H1 (cell line): ENCODE measurements around the gene HMCN2. TPM values are rescaled to one million over a fixed set of nuclear protein-coding genes. Genes with fewer than 3 reads are reported as not detected.

Experiments used
- CTCF ChIA-PET: fragments of 300-600 bp; sonication (Branson Sonifier 250); formaldehyde crosslinking; loops from one replicate; lab custom pipeline; 2021; ENCODE audit not compliant: partially characterized antibody; lab: Charles Lee
- POLR2A ChIA-PET: fragments of 300-600 bp; sonication (Branson Sonifier 250); formaldehyde crosslinking; loops from one replicate; lab custom pipeline; 2021; ENCODE audit warnings: inconsistent platforms; ENCODE audit not compliant: partially characterized antibody; lab: Charles Lee
- DNase-seq, 2 experiments: peaks; one replicate each; pipeline versions ENCODE4 v3.0.0 to v3.0.0-alpha.2; 2010 to 2022; ENCODE audit warnings: low spot score in 2 of 2, low read depth in 1 of 2, mixed read lengths in 1 of 2
- FAIRE-seq: peaks from 2 replicates; lab custom pipeline; 2011; peaks lifted over from hg19 to GRCh38; lab: Jason Lieb, UNC
- H2AFZ ChIP-seq: 2 replicates; pipeline ENCODE4 v1.8.1; 2012; ENCODE audit warnings: low read length, inconsistent platforms
- H2AK5ac ChIP-seq: 2 replicates; pipeline ENCODE4 v1.6.1; 2013; ENCODE audit warnings: low read depth, low read length
- H2BK120ac ChIP-seq: replicated peaks from 2 replicates; pipeline ENCODE3; 2013; ENCODE audit warnings: low read depth, low read length, inconsistent platforms
- H2BK12ac ChIP-seq: 2 replicates; pipeline ENCODE4 v1.6.1; 2013; ENCODE audit warnings: low read depth, low read length
- H2BK15ac ChIP-seq: 2 replicates; pipeline ENCODE4 v1.6.1; 2013; ENCODE audit warnings: low read length
- H2BK20ac ChIP-seq: 2 replicates; pipeline ENCODE4 v1.6.1; 2013; ENCODE audit warnings: low read length
- H2BK5ac ChIP-seq: 2 replicates; pipeline ENCODE4 v1.6.1; 2013; ENCODE audit warnings: low read depth, low read length
- H3K14ac ChIP-seq: 2 replicates; pipeline ENCODE4 v1.6.1; 2013; ENCODE audit warnings: inconsistent platforms; ENCODE audit not compliant: insufficient read length
- H3K18ac ChIP-seq: 2 replicates; pipeline ENCODE4 v1.6.1; 2013; ENCODE audit warnings: low read length; ENCODE audit errors: extremely low read depth
- H3K23ac ChIP-seq: 2 replicates; pipeline ENCODE4 v1.6.1; 2013; ENCODE audit warnings: inconsistent platforms; ENCODE audit not compliant: insufficient read length
- H3K23me2 ChIP-seq: 2 replicates; pipeline ENCODE4 v1.6.1; 2013; ENCODE audit warnings: low read depth, low read length
- H3K27ac ChIP-seq: 2 replicates; pipeline ENCODE4 v1.6.1; 2011; ENCODE audit warnings: low read depth, low read length, inconsistent platforms
- H3K27me3 ChIP-seq, 4 experiments: replicated peaks in 1 of 4; 1 replicate in 1 of 4; 2 replicates in 3 of 4; pipeline versions ENCODE4 v1.6.1 to v1.8.1; 2011 to 2013; ENCODE audit warnings: low read length in 3 of 4, mild to moderate bottlenecking in 3 of 4, inconsistent platforms in 2 of 4, mixed read lengths in 2 of 4, moderate library complexity in 1 of 4; ENCODE audit not compliant: control insufficient read depth in 3 of 4, insufficient read depth in 3 of 4; ENCODE audit errors: extremely low read depth in 1 of 4
- H3K36me3 ChIP-seq, 4 experiments: 2 replicates each; pipeline versions ENCODE4 v1.6.1 to v1.8.1; 2011 to 2013; ENCODE audit warnings: mild to moderate bottlenecking in 4 of 4, low read length in 3 of 4, moderate library complexity in 2 of 4, control low read depth in 1 of 4, inconsistent platforms in 1 of 4; ENCODE audit not compliant: insufficient read depth in 4 of 4, control insufficient read depth in 2 of 4
- H3K4ac ChIP-seq: replicated peaks from 2 replicates; pipeline ENCODE3; 2013; ENCODE audit warnings: low read length, low read depth, mixed read lengths, inconsistent platforms; ENCODE audit not compliant: insufficient read length
- H3K4me1 ChIP-seq, 4 experiments: replicated peaks in 1 of 4; 1 replicate in 1 of 4; 2 replicates in 3 of 4; pipeline versions ENCODE4 v1.6.1 to v1.8.1; 2011 to 2013; ENCODE audit warnings: low read length in 3 of 4, inconsistent platforms in 2 of 4, mixed read lengths in 1 of 4; ENCODE audit not compliant: insufficient read depth in 4 of 4, control insufficient read depth in 3 of 4
- H3K4me2 ChIP-seq, 2 experiments: 2 replicates each; pipeline versions ENCODE4 v1.6.1 to v1.8.1; 2011 to 2013; ENCODE audit warnings: low read depth in 2 of 2, low read length in 2 of 2, control low read depth in 1 of 2, inconsistent platforms in 1 of 2, mild to moderate bottlenecking in 1 of 2; ENCODE audit not compliant: insufficient read depth in 1 of 2
- H3K4me3 ChIP-seq, 4 experiments: fragments of 200-600, 300-600 bp in 1 of 4; sonication (generic), shearing (Covaris generic), sonication (Bioruptor Twin) in 1 of 4; 2 replicates each; pipeline versions ENCODE4 v1.5.1 to v1.8.1; 2011 to 2016; ENCODE audit warnings: low read length in 4 of 4, low read depth in 3 of 4, control low read depth in 2 of 4, inconsistent platforms in 2 of 4, mild to moderate bottlenecking in 2 of 4, mixed read lengths in 1 of 4, moderate library complexity in 1 of 4; ENCODE audit not compliant: insufficient read depth in 2 of 4; ENCODE audit errors: extremely low read depth in 1 of 4
- H3K56ac ChIP-seq: replicated peaks from 2 replicates; pipeline ENCODE3; 2013; ENCODE audit warnings: low read depth, mild to moderate bottlenecking, mixed read lengths, low read length, inconsistent platforms; ENCODE audit not compliant: insufficient read length
- H3K79me1 ChIP-seq: 2 replicates; pipeline ENCODE4 v1.6.1; 2013; ENCODE audit warnings: low read depth, low read length, control low read depth
- H3K79me2 ChIP-seq, 2 experiments: 2 replicates each; pipeline versions ENCODE4 v1.6.1 to v1.8.1; 2012 to 2013; ENCODE audit warnings: low read length in 2 of 2, mild to moderate bottlenecking in 2 of 2, inconsistent platforms in 1 of 2; ENCODE audit not compliant: insufficient read depth in 2 of 2, control insufficient read depth in 1 of 2
- H3K9ac ChIP-seq, 4 experiments: replicated peaks in 1 of 4; 1 replicate in 1 of 4; 2 replicates in 3 of 4; pipeline versions ENCODE4 v1.6.1 to v1.8.1; 2011 to 2013; ENCODE audit warnings: low read depth in 3 of 4, low read length in 3 of 4, control low read depth in 2 of 4, mild to moderate bottlenecking in 2 of 4, moderate library complexity in 2 of 4, inconsistent platforms in 1 of 4; ENCODE audit errors: extremely low read depth in 1 of 4
- H3K9me3 ChIP-seq, 2 experiments: 2 replicates each; pipeline versions ENCODE4 v1.6.1 to v1.8.1; 2012 to 2013; ENCODE audit warnings: mild to moderate bottlenecking in 2 of 2, moderate library complexity in 2 of 2, control low read depth in 1 of 2, inconsistent platforms in 1 of 2, low read depth in 1 of 2, low read length in 1 of 2, mixed read lengths in 1 of 2; ENCODE audit not compliant: insufficient read depth in 2 of 2
- H4K20me1 ChIP-seq, 2 experiments: replicated peaks in 1 of 2; 2 replicates each; pipeline versions ENCODE3 to v1.8.1; 2011 to 2013; ENCODE audit warnings: inconsistent platforms in 2 of 2, low read length in 2 of 2, mild to moderate bottlenecking in 1 of 2; ENCODE audit not compliant: insufficient read depth in 2 of 2, control insufficient read depth in 1 of 2
- H4K5ac ChIP-seq: 2 replicates; pipeline ENCODE4 v1.6.1; 2013; ENCODE audit warnings: low read length, low read depth, mixed read lengths, inconsistent platforms; ENCODE audit not compliant: insufficient read length
- H4K8ac ChIP-seq: 2 replicates; pipeline ENCODE4 v1.8.0; 2013; ENCODE audit warnings: mild to moderate bottlenecking, moderate library complexity, low read length, inconsistent platforms; ENCODE audit not compliant: insufficient read depth; ENCODE audit errors: extremely low read depth
- H4K91ac ChIP-seq: replicated peaks from 2 replicates; pipeline ENCODE3; 2013; ENCODE audit warnings: low read length, mixed read lengths, inconsistent platforms; ENCODE audit not compliant: insufficient read length
- BCL11A ChIP-seq, 2 experiments: IDR thresholded peaks; one replicate each; pipeline ENCODE4 v1.6.1; 2011; ENCODE audit warnings: low read depth in 2 of 2, low read length in 2 of 2, mild to moderate bottlenecking in 2 of 2
- CBX5 ChIP-seq: fragments of 300-800, 300-1000 bp; sonication (generic); IDR thresholded peaks from 2 replicates; pipeline ENCODE4 v1.7.1; 2016; ENCODE audit warnings: antibody characterized with exemption, low read length, low read depth
- EGR1 ChIP-seq: IDR thresholded peaks from 2 replicates; pipeline ENCODE4 v1.6.1; 2011; ENCODE audit warnings: low read depth, low read length, borderline replicate concordance
- HDAC6 ChIP-seq: IDR thresholded peaks from one replicate; pipeline ENCODE4 v1.7.1; 2012; ENCODE audit warnings: low read depth, mild to moderate bottlenecking, inconsistent platforms, low read length, moderate library complexity
- KDM4A ChIP-seq: IDR thresholded peaks from one replicate; pipeline ENCODE4 v1.7.1; 2012; ENCODE audit warnings: low read depth, mild to moderate bottlenecking, moderate library complexity, low read length, inconsistent platforms; ENCODE audit not compliant: severe bottlenecking
- PHF8 ChIP-seq: fragments of 200-600 bp; sonication (generic); conservative IDR thresholded peaks from 2 replicates; pipeline ENCODE4 v1.7.1; 2012; ENCODE audit warnings: low read depth, mild to moderate bottlenecking, inconsistent platforms, low read length, moderate library complexity
- POLR2A ChIP-seq, 2 experiments: IDR thresholded peaks; 1 replicate in 1 of 2; 2 replicates in 1 of 2; pipeline ENCODE4 v1.6.1; 2011; ENCODE audit warnings: low read depth in 2 of 2, low read length in 2 of 2, mild to moderate bottlenecking in 2 of 2; ENCODE audit errors: control extremely low read depth in 1 of 2
- RXRA ChIP-seq: IDR thresholded peaks from 2 replicates; pipeline ENCODE4 v1.6.1; 2011; ENCODE audit warnings: low read depth, mild to moderate bottlenecking, low read length, moderate library complexity; ENCODE audit not compliant: insufficient read depth
- SP1 ChIP-seq: IDR thresholded peaks from 2 replicates; pipeline ENCODE4 v1.6.1; 2011; ENCODE audit warnings: low read depth, low read length
- TEAD4 ChIP-seq: IDR thresholded peaks from 2 replicates; pipeline ENCODE4 v1.6.1; 2012; ENCODE audit warnings: low read depth, low read length, inconsistent platforms, mixed read lengths
- USF2 ChIP-seq: IDR thresholded peaks from 2 replicates; pipeline ENCODE4 v1.6.1; 2011; ENCODE audit warnings: low read length, improper control_type of control experiment
- WGBS, 2 experiments: shearing (Covaris generic) in 1 of 2; methylation state at CpG; one replicate each; pipeline versions ENCODE4 v1.1.6 to v1.1.7; 2013 to 2015; ENCODE audit warnings: low lambda C conversion rate in 2 of 2, mixed read lengths in 2 of 2, inconsistent platforms in 1 of 2, low coverage in 1 of 2, missing lambda C conversion rate in 1 of 2; ENCODE audit not compliant: insufficient replicate concordance in 2 of 2, insufficient coverage in 1 of 2, insufficient read length in 1 of 2; ENCODE audit errors: extremely low coverage in 1 of 2, missing lambda C conversion rate in 1 of 2; 5-methylcytosine and 5-hydroxymethylcytosine counted together
- polyA plus RNA-seq, 7 experiments: library from polyadenylated mRNA; depleted of rRNA in 3 of 7; stranded (reverse) in 5 of 7; unstranded in 2 of 7; fragments of >200 nt in 5 of 7; fragments of 200-250 nt in 2 of 7; gene quantifications; 1 replicate in 5 of 7; 2 replicates in 1 of 7; 4 replicates in 1 of 7; pipeline versions ENCODE4 v1.2.1 to v1.2.3, GENCODE V29; 2011 to 2013; ENCODE audit warnings: missing spikeins in 2 of 7, mixed read lengths in 2 of 7
- total RNA-seq: library from RNA; stranded (reverse); fragmentation: NEBNext Ultra II Directional; extraction: Animal tissue kit (Norgen Biotek cat#: 25700); gene quantifications from 2 replicates; pipeline ENCODE4 v1.2.1, GENCODE V29; 2021

The HMCN2 gene
- total and polyA plus RNA-seq, 2 of the 8 experiments (the other 6 are each of a cell fraction or from before 2014, with no cell fraction given) = 5.0 to 9.1 TPM

- no peaks in the 10 kb centered on the region for H3K79me2 ChIP-seq
- H3K56ac ChIP-seq = no peak overlapping the region
- POLR2A ChIA-PET = interaction anchor here (1.4 kb wide), 1 partner anchor 16 kb away, joined by 3 read pairs; no protein-coding TSS in a partner anchor
Observed at GRCh38 chr9:130409246-130409645, 143.7 kb downstream of the HMCN2 start.

More at GRCh38 chr9:130409246-130409645, 143.7 kb downstream of the HMCN2 start:
- H2AK5ac ChIP-seq = no peak overlapping the region
- H3K4ac ChIP-seq = no peak overlapping the region
- no peak overlapping the region for H2BK5ac ChIP-seq
- no peak overlapping the region for H2BK15ac ChIP-seq
- no peak overlapping the region for H3K9ac ChIP-seq
- no peaks in the 10 kb centered on the region for H4K20me1 ChIP-seq
- no peak overlapping the region for H2BK12ac ChIP-seq
- H3K9me3 ChIP-seq = no peaks in the 10 kb centered on the region
- H3K18ac ChIP-seq = no peak overlapping the region
- no peak overlapping the region for H4K8ac ChIP-seq
- no peak overlapping the region for H3K4me2 ChIP-seq
- no peak overlapping the region for H3K23ac ChIP-seq
- H3K27ac ChIP-seq = no peak overlapping the region
- 68% methylated on average over 4 of the region's 4 CpGs; no CpG with 5 or more reads in 1 of the 2 experiments for WGBS, 2 experiments
- no peak for TF ChIP-seq TEAD4
- TF ChIP-seq RXRA = no peak
- no peak for TF ChIP-seq KDM4A
- TF ChIP-seq HDAC6 = no peak
- TF ChIP-seq POLR2A (IDR thresholded peaks at IDR 0.05; ENCODE audit: control extremely low read depth in 1 of 2, low read depth in 2 of 2, low read length in 2 of 2) = no peak
- no peak for TF ChIP-seq SP1
- TF ChIP-seq USF2 = no peak
- no peak for TF ChIP-seq BCL11A (IDR thresholded peaks at IDR 0.05; ENCODE audit: low read depth in 2 of 2, low read length in 2 of 2)
- TF ChIP-seq CBX5 = no peak
- no peak for TF ChIP-seq PHF8
- no peak for TF ChIP-seq EGR1
- no peaks in the 10 kb centered on the region for H3K4me1 ChIP-seq
- no peaks in the 10 kb centered on the region for H3K79me1 ChIP-seq
- H2BK120ac ChIP-seq = no peak overlapping the region
- H3K36me3 ChIP-seq = no peaks in the 10 kb centered on the region
- H4K5ac ChIP-seq = no peak overlapping the region
- no peak overlapping the region for H2AFZ ChIP-seq
- no peak overlapping the region for H3K14ac ChIP-seq
- DNase-seq (no peak), FAIRE-seq (no peak)
- no peak overlapping the region for H3K4me3 ChIP-seq
- H4K91ac ChIP-seq = no peak overlapping the region
- no peak overlapping the region for H2BK20ac ChIP-seq
- no peaks in the 10 kb centered on the region for H3K23me2 ChIP-seq
- no peaks in the 10 kb centered on the region for H3K27me3 ChIP-seq
- CTCF ChIA-PET = no interaction called here
